ENCODE measurements around the gene HOXC4. TPM values are rescaled to one million over a fixed set of nuclear protein-coding genes. Genes with fewer than 3 reads are reported as not detected.
A peak's percentile ranks its signal among the peaks of the same experiment; 100 is the strongest.

HOXC4 gene
- total RNA-seq, 1 donor from 2014 or later = 1.2 TPM

GRCh38 chr12:54019091-54019811 lies 34.4 kb upstream of the HOXC4 start:
- TF ChIP-seq POLR2A (IDR thresholded peaks at IDR 0.05) (no peak), POLR2AphosphoS5 (IDR thresholded peaks at IDR 0.05; ENCODE audit: insufficient read depth in 1 of 2, low read depth in 1 of 2) (no peak), CTCF (IDR thresholded peaks at IDR 0.05) (no peak)
- Histone ChIP-seq H3K4me1 (peaks cover 37% of the 10 kb centered on the region), H3K9me3 (no peaks in the 10 kb centered on the region), H3K27me3 (peaks cover 37% of the 10 kb centered on the region), H3K4me3 (peak overlapping the region in 1 of 2 donors; percentile 38), H3K27ac (no peak overlapping the region), H3K36me3 (no peaks in the 10 kb centered on the region)
- no peak for DNase-seq (ENCODE audit: extremely low spot score in 2 of 2)
- intact Hi-C loops (cut with DNase I) = loop anchor here (5.0 kb wide), 1 partner anchor 108 kb away; no protein-coding TSS in a partner anchor

GRCh38 chr12:54019924-54020590 lies 33.6 kb upstream of the HOXC4 start:
- Histone ChIP-seq H3K4me3 (no peak overlapping the region), H3K36me3 (no peaks in the 10 kb centered on the region), H3K4me1 (peaks cover 33% of the 10 kb centered on the region), H3K27ac (no peak overlapping the region), H3K27me3 (peaks cover 42% of the 10 kb centered on the region), H3K9me3 (no peaks in the 10 kb centered on the region)
- intact Hi-C loops (cut with DNase I) = loop anchor here (5.0 kb wide), 1 partner anchor 107 kb away; no protein-coding TSS in a partner anchor
- TF ChIP-seq POLR2A (IDR thresholded peaks at IDR 0.05) (no peak), CTCF (IDR thresholded peaks at IDR 0.05) (no peak), POLR2AphosphoS5 (IDR thresholded peaks at IDR 0.05; ENCODE audit: insufficient read depth in 1 of 2, low read depth in 1 of 2) (no peak)
- no peak for DNase-seq (ENCODE audit: extremely low spot score in 2 of 2)

GRCh38 chr12:54020591-54021405 lies 32.8 kb upstream of the HOXC4 start:
- intact Hi-C loops (cut with DNase I) = no loop called here
- H3K36me3 ChIP-seq = no peaks in the 10 kb centered on the region
- no peak overlapping the region for H3K27ac ChIP-seq
- no peak for DNase-seq (ENCODE audit: extremely low spot score in 2 of 2)
- H3K27me3 ChIP-seq = peaks cover 38% of the 10 kb centered on the region
- TF ChIP-seq POLR2AphosphoS5 (IDR thresholded peaks at IDR 0.05; ENCODE audit: insufficient read depth in 1 of 2, low read depth in 1 of 2) (no peak), CTCF (IDR thresholded peaks at IDR 0.05) (no peak), POLR2A (IDR thresholded peaks at IDR 0.05) (no peak)
- no peaks in the 10 kb centered on the region for H3K9me3 ChIP-seq
- H3K4me1 ChIP-seq = peaks cover 33% of the 10 kb centered on the region
- H3K4me3 ChIP-seq = no peak overlapping the region

GRCh38 chr12:54021432-54022013 lies 32.1 kb upstream of the HOXC4 start:
- Histone ChIP-seq H3K27me3 (peaks cover 31% of the 10 kb centered on the region), H3K36me3 (no peaks in the 10 kb centered on the region), H3K9me3 (no peaks in the 10 kb centered on the region), H3K27ac (no peak overlapping the region), H3K4me3 (no peak overlapping the region), H3K4me1 (peaks cover 30% of the 10 kb centered on the region)
- DNase-seq (ENCODE audit: extremely low spot score in 2 of 2) = no peak
- intact Hi-C loops (cut with DNase I) = no loop called here
- TF ChIP-seq CTCF (IDR thresholded peaks at IDR 0.05) (no peak), POLR2AphosphoS5 (IDR thresholded peaks at IDR 0.05; ENCODE audit: insufficient read depth in 1 of 2, low read depth in 1 of 2) (no peak), POLR2A (IDR thresholded peaks at IDR 0.05) (no peak)

Measured in vagina (tissue), 2 donors.